Esophagus squamous epithelium (tissue), 4 donors: ENCODE results near the gene EFNA1.

Experiments
- POLR2A ChIP-seq, 4 donors: fragments of 450-650 bp; IDR thresholded peaks; one replicate each; pipeline ENCODE4 v1.6.1; 2017; ENCODE audit warnings: antibody characterized with exemption in 4 of 4, mild to moderate bottlenecking in 4 of 4, moderate library complexity in 3 of 4
- TF ChIP-seq, protein P1 (sequence below), 6 experiments: fragments of 450-650 bp in 4 of 6; fragments of 200-600 bp in 2 of 6; sonication (generic) in 2 of 6; IDR thresholded peaks; one replicate each; pipeline ENCODE4 v1.5.1; 2016 to 2019; ENCODE audit warnings: antibody characterized with exemption in 6 of 6, mild to moderate bottlenecking in 4 of 6, moderate library complexity in 4 of 6

DNA sequence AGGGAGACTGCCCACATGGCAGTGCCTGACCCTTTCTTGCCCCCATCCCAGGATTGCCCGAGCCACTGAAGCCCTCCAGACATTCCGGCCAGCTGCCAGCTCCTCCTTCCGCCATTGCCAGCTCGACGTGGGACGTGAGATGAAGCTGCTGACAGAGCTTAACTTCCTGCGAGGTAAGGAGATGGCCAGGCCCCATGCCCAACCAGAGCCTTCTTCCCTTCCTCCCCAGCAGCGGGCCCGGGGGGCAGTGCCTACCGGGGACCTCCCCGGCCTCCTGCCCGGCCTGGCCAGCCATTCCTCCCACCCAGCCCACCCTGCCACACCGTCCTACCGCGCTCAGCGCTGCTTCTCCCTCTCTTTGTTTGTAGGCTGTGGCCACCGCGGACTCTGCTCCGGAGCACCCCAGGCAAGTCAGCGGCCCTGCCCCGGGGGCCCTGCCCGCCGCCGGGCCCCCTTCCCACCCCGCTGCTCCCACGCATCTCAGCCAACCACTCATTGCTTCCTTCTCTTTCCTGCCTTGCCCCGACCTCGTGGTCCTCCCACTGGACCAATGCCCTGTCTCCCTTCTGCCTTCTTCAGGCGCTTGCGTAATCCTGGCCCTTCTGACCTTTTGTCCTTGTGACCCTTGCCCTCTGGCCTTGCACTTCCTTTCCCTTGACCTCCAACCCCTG lies 50.9 kb downstream of the EFNA1 start:
- no peak for TF ChIP-seq POLR2A (IDR thresholded peaks at IDR 0.05)
- TF ChIP-seq, protein P1, sequence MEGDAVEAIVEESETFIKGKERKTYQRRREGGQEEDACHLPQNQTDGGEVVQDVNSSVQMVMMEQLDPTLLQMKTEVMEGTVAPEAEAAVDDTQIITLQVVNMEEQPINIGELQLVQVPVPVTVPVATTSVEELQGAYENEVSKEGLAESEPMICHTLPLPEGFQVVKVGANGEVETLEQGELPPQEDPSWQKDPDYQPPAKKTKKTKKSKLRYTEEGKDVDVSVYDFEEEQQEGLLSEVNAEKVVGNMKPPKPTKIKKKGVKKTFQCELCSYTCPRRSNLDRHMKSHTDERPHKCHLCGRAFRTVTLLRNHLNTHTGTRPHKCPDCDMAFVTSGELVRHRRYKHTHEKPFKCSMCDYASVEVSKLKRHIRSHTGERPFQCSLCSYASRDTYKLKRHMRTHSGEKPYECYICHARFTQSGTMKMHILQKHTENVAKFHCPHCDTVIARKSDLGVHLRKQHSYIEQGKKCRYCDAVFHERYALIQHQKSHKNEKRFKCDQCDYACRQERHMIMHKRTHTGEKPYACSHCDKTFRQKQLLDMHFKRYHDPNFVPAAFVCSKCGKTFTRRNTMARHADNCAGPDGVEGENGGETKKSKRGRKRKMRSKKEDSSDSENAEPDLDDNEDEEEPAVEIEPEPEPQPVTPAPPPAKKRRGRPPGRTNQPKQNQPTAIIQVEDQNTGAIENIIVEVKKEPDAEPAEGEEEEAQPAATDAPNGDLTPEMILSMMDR (IDR thresholded peaks at IDR 0.05): no peak
